Endothelial cell of umbilical vein (primary cell): ENCODE data around the gene KRT3. TPM values are rescaled to one million over a fixed set of nuclear protein-coding genes. Genes with fewer than 3 reads are reported as not detected.
A peak's percentile ranks its signal among the peaks of the same experiment; 100 is the strongest.

Source experiments
- BruUV-seq: library from RNA; stranded (reverse); fragments of 400-500 nt; replicated peaks from 2 replicates; lab custom pipeline; 2021; lab: Mats Ljungman, UMichigan
- CTCF ChIA-PET: fragments of 300-600, 350-600 bp; sonication (Branson Sonifier 250); formaldehyde crosslinking; loops from one replicate; lab custom pipeline; 2021; ENCODE audit warnings: antibody characterized with exemption, inconsistent platforms; lab: Charles Lee
- POLR2A ChIA-PET: fragments of 300-600, 350-600 bp; sonication (Branson Sonifier 250); formaldehyde crosslinking; loops from one replicate; lab custom pipeline; 2021; ENCODE audit warnings: antibody characterized with exemption, inconsistent platforms; lab: Charles Lee
- DNase-seq: peaks from one replicate; pipeline ENCODE4 v3.0.0-alpha.2; 2011; ENCODE audit warnings: low read depth, low spot score
- FAIRE-seq: peaks from 2 replicates; lab custom pipeline; 2011; peaks lifted over from hg19 to GRCh38; lab: Jason Lieb, UNC
- H2AFZ ChIP-seq: 2 replicates; pipeline ENCODE4 v1.6.0; 2012; ENCODE audit warnings: low read depth, low read length, control low read depth, inconsistent platforms
- H3K27ac ChIP-seq: 2 replicates; pipeline ENCODE4 v1.5.1; 2011; ENCODE audit warnings: low read depth, mild to moderate bottlenecking, control low read depth, low read length, moderate library complexity; ENCODE audit not compliant: insufficient read depth
- H3K27me3 ChIP-seq, 2 experiments: 2 replicates each; pipeline versions ENCODE4 v1.6.0 to v1.6.1; 2011; ENCODE audit warnings: low read length in 2 of 2, mixed read lengths in 1 of 2; ENCODE audit not compliant: control insufficient read depth in 2 of 2, insufficient read depth in 2 of 2
- H3K36me3 ChIP-seq, 2 experiments: 2 replicates in 1 of 2; 3 replicates in 1 of 2; pipeline ENCODE4 v1.5.1; 2011; ENCODE audit warnings: low read length in 2 of 2, mild to moderate bottlenecking in 1 of 2, moderate library complexity in 1 of 2; ENCODE audit not compliant: control insufficient read depth in 2 of 2, insufficient read depth in 2 of 2; ENCODE audit errors: extremely low read depth in 1 of 2
- H3K4me1 ChIP-seq: 3 replicates; pipeline ENCODE4 v1.5.1; 2011; ENCODE audit warnings: mild to moderate bottlenecking, low read length; ENCODE audit not compliant: control insufficient read depth, insufficient read depth; ENCODE audit errors: extremely low read depth
- H3K4me2 ChIP-seq: 2 replicates; pipeline ENCODE4 v1.6.1; 2011; ENCODE audit warnings: low read length, control low read depth, mixed read lengths; ENCODE audit not compliant: insufficient read depth
- H3K4me3 ChIP-seq, 3 experiments: fragments of 200-600 bp in 1 of 3; sonication (generic), shearing (Covaris generic) in 1 of 3; replicated peaks in 1 of 3; 2 replicates each; pipeline ENCODE4 v1.5.1; 2011 to 2016; ENCODE audit warnings: control low read depth in 3 of 3, low read length in 3 of 3, mild to moderate bottlenecking in 2 of 3, inconsistent platforms in 1 of 3, low read depth in 1 of 3, moderate library complexity in 1 of 3; ENCODE audit not compliant: insufficient read depth in 1 of 3
- H3K79me2 ChIP-seq: 2 replicates; pipeline ENCODE4 v1.6.0; 2012; ENCODE audit warnings: low read length, inconsistent platforms; ENCODE audit not compliant: control insufficient read depth, insufficient read depth
- H3K9ac ChIP-seq: replicated peaks from 2 replicates; pipeline ENCODE3; 2011; ENCODE audit warnings: low read length, control low read depth; ENCODE audit not compliant: insufficient read depth; ENCODE audit errors: extremely low read depth
- H3K9me1 ChIP-seq: replicated peaks from 3 replicates; pipeline ENCODE4 v1.6.0; 2011; ENCODE audit warnings: mild to moderate bottlenecking, low read length; ENCODE audit not compliant: control insufficient read depth, insufficient read depth; ENCODE audit errors: extremely low read depth
- H3K9me3 ChIP-seq: replicated peaks from 2 replicates; pipeline ENCODE4 v1.5.1; 2012; ENCODE audit warnings: low read length, inconsistent platforms; ENCODE audit not compliant: control insufficient read depth, insufficient read depth
- H4K20me1 ChIP-seq: replicated peaks from 2 replicates; pipeline ENCODE3; 2011; ENCODE audit warnings: mild to moderate bottlenecking, low read length; ENCODE audit not compliant: control insufficient read depth, insufficient read depth; ENCODE audit errors: extremely low read depth
- CTCF ChIP-seq, 2 donors: IDR thresholded peaks; 1 replicate in 1 of 2; 2 replicates in 1 of 2; pipeline ENCODE4 v1.5.1; 2011; ENCODE audit warnings: low read length in 2 of 2, mild to moderate bottlenecking in 2 of 2, moderate library complexity in 2 of 2, control low read depth in 1 of 2, inconsistent platforms in 1 of 2, low read depth in 1 of 2; ENCODE audit not compliant: insufficient read depth in 1 of 2; ENCODE audit errors: extremely low read depth in 1 of 2
- EZH2 ChIP-seq: IDR thresholded peaks from 2 replicates; pipeline ENCODE4 v1.6.1; 2012; ENCODE audit warnings: borderline replicate concordance, low read depth, mild to moderate bottlenecking, moderate library complexity, low read length, inconsistent platforms; ENCODE audit not compliant: severe bottlenecking
- FOS ChIP-seq: IDR thresholded peaks from 2 replicates; pipeline ENCODE4 v1.6.1; 2011; ENCODE audit warnings: mild to moderate bottlenecking, low read length, moderate library complexity, borderline replicate concordance; ENCODE audit not compliant: insufficient read depth
- GATA2 ChIP-seq: IDR thresholded peaks from 2 replicates; pipeline ENCODE4 v1.7.0; 2011; ENCODE audit warnings: low read depth, mild to moderate bottlenecking, moderate library complexity, mixed read lengths, low read length; ENCODE audit not compliant: insufficient read length, insufficient read depth
- JUN ChIP-seq: IDR thresholded peaks from 2 replicates; pipeline ENCODE4 v1.6.1; 2011; ENCODE audit warnings: borderline replicate concordance, low read depth; ENCODE audit not compliant: insufficient read length, insufficient read depth
- MAX ChIP-seq: IDR thresholded peaks from 2 replicates; pipeline ENCODE4 v1.6.1; 2011; ENCODE audit not compliant: insufficient read depth, insufficient read length
- MYC ChIP-seq: IDR thresholded peaks from one replicate; pipeline ENCODE4 v1.6.1; 2011; ENCODE audit warnings: mild to moderate bottlenecking, low read depth, low read length
- POLR2A ChIP-seq: IDR thresholded peaks from 2 replicates; pipeline ENCODE4 v1.6.1; 2012; ENCODE audit warnings: low read depth, mild to moderate bottlenecking, control low read depth, low read length
- POLR2AphosphoS5 ChIP-seq: IDR thresholded peaks from 2 replicates; pipeline ENCODE4 v1.6.1; 2012; ENCODE audit warnings: low read depth, mild to moderate bottlenecking, control low read depth, low read length, moderate library complexity; ENCODE audit not compliant: insufficient read depth
- dilution Hi-C: fragments of 300-500 bp; cut with MboI; formaldehyde crosslinking; loops from one replicate; pipeline ENCODE4 v1.15.0; 2019; ENCODE audit warnings: low sequenced_read_pairs; ENCODE audit not compliant: extremely low pct_ligation_motif_present
- intact Hi-C: fragments of 100-400 bp; cut with micrococcal nuclease; formaldehyde crosslinking; loops from one replicate; pipeline ENCODE4 v1.10.0; 2022
- polyA plus RNA-seq, 4 experiments: library from polyadenylated mRNA; depleted of rRNA in 3 of 4; stranded (reverse) in 3 of 4; unstranded in 1 of 4; fragments of >200 nt; gene quantifications; 2 replicates each; pipeline versions ENCODE4 v1.2.1 to v1.2.3, GENCODE V29; 2011 to 2012; ENCODE audit warnings: missing spikeins in 1 of 4
- total RNA-seq: library from RNA; stranded (reverse); gene quantifications from 2 replicates; pipeline ENCODE4 v1.2.3, GENCODE V29; 2021

Gene KRT3
- total and polyA plus RNA-seq, 2 donors (not counting 3 experiments of a cell fraction or from before 2014, with no cell fraction given), result not detected

DNA sequence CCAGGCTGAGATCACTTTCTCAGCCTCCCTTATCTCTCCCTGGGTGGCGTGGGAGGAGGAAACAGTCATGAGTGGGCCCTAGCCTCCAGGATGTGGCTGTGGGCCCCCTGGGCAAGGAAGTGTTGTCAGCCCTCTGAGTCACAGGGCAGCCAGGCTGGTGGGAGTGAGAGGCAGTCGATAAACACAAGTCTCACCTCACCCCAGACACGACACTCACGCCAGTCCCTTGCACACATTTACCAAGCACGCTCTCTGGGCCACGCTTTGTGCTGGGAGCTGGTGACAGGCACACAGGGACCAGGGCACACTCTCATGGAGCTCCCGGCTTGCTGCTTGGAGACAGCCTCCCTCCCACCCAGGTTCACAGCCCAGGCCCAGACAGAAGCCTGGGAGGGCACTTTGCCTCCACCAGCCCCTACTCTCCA is 40.1 kb upstream of the KRT3 start:
- H3K9me1 ChIP-seq, result no peaks in the 10 kb centered on the region
- intact Hi-C loops, result no loop called here
- H3K4me1 ChIP-seq, result peaks cover 4% of the 10 kb centered on the region
- H3K27me3 ChIP-seq, result no peaks in the 10 kb centered on the region
- no peak for TF ChIP-seq MAX
- TF ChIP-seq GATA2, result peak; percentile 72
- TF ChIP-seq FOS, result peak; percentile 75
- H3K4me3 ChIP-seq, result no peak overlapping the region
- no TSS peak for BruUV-seq
- peak overlapping the region; percentile 33 for H2AFZ ChIP-seq
- H3K9ac ChIP-seq, result no peak overlapping the region
- H3K36me3 ChIP-seq, result no peaks in the 10 kb centered on the region
- H3K27ac ChIP-seq, result no peak overlapping the region
- H3K4me2 ChIP-seq, result no peak overlapping the region
- FAIRE-seq, result peak; percentile 18
- DNase-seq, result peak; percentile 40
- H3K9me3 ChIP-seq, result no peaks in the 10 kb centered on the region
- ChIA-PET POLR2A (no interaction called here), CTCF (interaction anchor here (1.2 kb wide), 1 partner anchor 30 kb away, joined by 3 read pairs; no protein-coding TSS in a partner anchor)
- H4K20me1 ChIP-seq, result no peaks in the 10 kb centered on the region
- no peaks in the 10 kb centered on the region for H3K79me2 ChIP-seq
- dilution Hi-C loops, result no loop called here

GRCh38 chr12:52835271-52836041 is 39.5 kb upstream of the KRT3 start:
- no peak for TF ChIP-seq POLR2AphosphoS5
- no peak for TF ChIP-seq GATA2
- TF ChIP-seq FOS, result no peak
- no peak for TF ChIP-seq CTCF (IDR thresholded peaks at IDR 0.05; ENCODE audit: extremely low read depth in 1 of 2, insufficient read depth in 1 of 2, low read depth in 1 of 2, low read length in 2 of 2)
- no peak for TF ChIP-seq MAX
- no peak for TF ChIP-seq JUN
- no peak for TF ChIP-seq POLR2A
- TF ChIP-seq EZH2, result no peak
- TF ChIP-seq MYC, result no peak
- Histone ChIP-seq H3K9ac (no peak overlapping the region), H3K79me2 (no peaks in the 10 kb centered on the region), H3K9me3 (no peaks in the 10 kb centered on the region), H3K27ac (no peak overlapping the region), H2AFZ (peak overlapping the region; percentile 12), H3K9me1 (no peaks in the 10 kb centered on the region), H3K4me1 (peaks cover 4% of the 10 kb centered on the region), H3K27me3 (peaks cover 0 to 2% of the 10 kb centered on the region in 2 experiments), H4K20me1 (no peaks in the 10 kb centered on the region), H3K4me2 (no peak overlapping the region), H3K36me3 (no peaks in the 10 kb centered on the region), H3K4me3 (no peak overlapping the region)
- ChIA-PET CTCF (interaction anchor here (1.2 kb wide), 1 partner anchor 31 kb away, joined by 3 read pairs; no protein-coding TSS in a partner anchor), POLR2A (no interaction called here)
- no peak for DNase-seq
- intact Hi-C loops, result no loop called here
- dilution Hi-C loops, result no loop called here
- FAIRE-seq, result no peak
- BruUV-seq, result no TSS peak
